Activated CD8-positive, alpha-beta memory T cell treated with anti-CD3 and anti-CD28 coated beads for 48 hours (primary cell): ENCODE data around the gene CHL1.

ENCODE experiments used
- DNase-seq, 3 experiments: peaks; one replicate each; pipeline ENCODE4 v3.0.0-alpha.2; 2020; ENCODE audit warnings: low read depth in 2 of 3, low spot score in 2 of 3

The CHL1 gene

GRCh38 chr3:217948-218347 is 21.4 kb downstream of the CHL1 start:
- DNase-seq, result no peak

DNA sequence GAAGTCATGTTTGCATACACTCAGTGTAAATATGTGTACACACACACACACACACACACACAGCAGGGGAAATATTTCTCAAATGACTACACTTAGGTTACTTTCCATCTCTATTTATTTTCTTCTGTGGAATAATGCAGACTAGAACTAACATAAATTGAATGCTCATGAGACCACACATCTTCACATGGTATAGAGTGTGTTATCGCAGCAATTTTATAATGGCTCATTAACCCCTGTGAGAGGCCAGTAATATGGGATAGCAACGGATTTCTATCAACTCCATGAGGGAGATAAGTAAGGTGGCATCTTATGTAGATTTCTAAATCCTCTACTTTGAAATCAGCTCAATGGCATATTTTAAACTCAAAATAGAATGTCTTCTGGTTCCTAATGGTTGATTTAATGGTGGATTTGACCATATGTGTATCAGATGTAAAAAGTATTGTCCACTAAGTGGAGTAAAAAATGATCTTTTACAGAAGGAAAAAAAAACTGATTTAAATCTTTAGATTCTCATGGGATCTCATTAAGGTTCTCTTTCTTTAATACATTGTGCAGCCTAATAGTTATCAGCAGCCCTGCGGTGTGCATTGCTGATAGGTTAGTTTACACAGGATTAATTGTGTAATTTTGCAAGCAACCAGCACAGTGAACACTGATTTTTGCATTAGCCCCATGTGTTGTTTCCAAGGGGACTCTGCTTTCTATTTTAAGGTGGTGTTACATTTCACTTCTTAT is 32.0 kb downstream of the CHL1 start:
- DNase-seq, result no peak

GRCh38 chr3:229183-229661 is 32.7 kb downstream of the CHL1 start:
- DNase-seq, result no peak

- no peak for DNase-seq
Observed at GRCh38 chr3:236881-237280, 40.3 kb downstream of the CHL1 start.

- no peak for DNase-seq
Observed at GRCh38 chr3:242602-243355, 46.2 kb downstream of the CHL1 start.

- no peak for DNase-seq
Observed at GRCh38 chr3:243356-243725, 46.8 kb downstream of the CHL1 start.

DNA sequence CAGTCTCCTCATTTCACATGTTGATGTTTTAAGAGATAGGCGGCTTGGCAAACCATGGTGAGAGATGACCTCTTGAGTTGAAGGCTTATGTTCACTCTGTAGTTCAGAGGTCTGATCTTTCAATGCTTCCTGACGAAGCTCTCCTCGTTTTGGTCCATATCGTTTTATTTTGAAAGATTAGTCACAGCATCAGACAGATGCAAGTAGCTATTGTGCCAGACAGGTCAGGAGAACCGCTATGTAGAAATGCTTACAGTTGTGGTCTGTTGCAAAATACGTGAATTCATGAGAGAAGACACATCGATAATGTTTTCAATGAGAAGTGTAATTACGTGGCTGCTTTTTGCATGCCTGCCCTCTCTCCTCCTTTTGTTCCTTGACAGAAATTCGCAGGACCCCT is 47.5 kb downstream of the CHL1 start:
- no peak for DNase-seq

DNA sequence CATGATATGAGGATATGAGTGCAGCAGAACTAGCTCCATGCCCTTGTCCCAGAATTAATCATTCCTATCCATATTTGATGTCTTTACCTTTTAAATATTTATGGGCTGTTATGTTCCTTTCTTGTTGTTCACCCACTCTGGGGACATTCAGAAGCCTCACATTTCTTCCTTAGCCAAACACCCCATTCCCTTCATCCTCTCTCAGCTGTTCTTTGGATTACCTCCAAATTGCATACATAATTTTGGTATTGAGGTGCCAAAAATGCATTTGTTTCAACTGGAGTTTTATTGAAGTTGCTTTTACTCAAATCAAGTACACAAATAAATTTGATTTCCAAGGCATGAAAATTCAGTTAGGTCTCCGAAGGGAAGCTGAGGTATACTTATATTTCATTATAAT is 51.4 kb downstream of the CHL1 start:
- no peak for DNase-seq

DNA sequence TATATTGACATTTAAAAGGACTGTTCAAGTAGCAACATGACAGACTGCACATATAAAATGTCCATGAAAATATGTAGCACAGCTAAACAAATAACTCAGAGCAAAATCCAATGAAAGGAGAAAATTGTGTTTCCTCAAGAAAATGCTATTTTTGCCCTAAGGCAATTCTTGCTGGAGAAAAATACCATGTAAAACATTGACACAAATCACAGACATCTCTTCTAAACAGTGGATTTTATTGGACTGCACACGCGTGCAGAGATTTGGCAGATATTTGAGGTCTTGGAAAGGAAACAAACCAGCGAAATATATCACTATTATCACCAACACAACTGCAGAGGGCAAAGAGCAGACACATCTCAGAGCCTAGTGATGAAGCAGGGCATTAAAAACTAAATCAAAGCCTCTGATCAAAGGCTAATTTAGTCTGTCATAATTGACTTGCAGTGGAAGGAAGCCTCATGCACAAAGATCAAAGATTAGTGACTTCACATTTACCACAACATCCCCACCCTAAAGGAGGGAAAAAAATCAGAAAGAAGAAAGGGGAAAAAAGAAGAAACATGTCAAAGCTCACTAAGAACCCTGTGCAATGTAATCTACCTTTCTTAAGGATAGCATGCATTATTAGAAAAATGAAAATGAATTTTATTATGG is 52.4 kb downstream of the CHL1 start:
- no peak for DNase-seq

GRCh38 chr3:249587-250262 is 53.2 kb downstream of the CHL1 start:
- DNase-seq, result no peak

GRCh38 chr3:256501-256900 is 59.9 kb downstream of the CHL1 start:
- DNase-seq, result no peak

- DNase-seq, result no peak
Observed at GRCh38 chr3:257826-258225, 61.3 kb downstream of the CHL1 start.

DNA sequence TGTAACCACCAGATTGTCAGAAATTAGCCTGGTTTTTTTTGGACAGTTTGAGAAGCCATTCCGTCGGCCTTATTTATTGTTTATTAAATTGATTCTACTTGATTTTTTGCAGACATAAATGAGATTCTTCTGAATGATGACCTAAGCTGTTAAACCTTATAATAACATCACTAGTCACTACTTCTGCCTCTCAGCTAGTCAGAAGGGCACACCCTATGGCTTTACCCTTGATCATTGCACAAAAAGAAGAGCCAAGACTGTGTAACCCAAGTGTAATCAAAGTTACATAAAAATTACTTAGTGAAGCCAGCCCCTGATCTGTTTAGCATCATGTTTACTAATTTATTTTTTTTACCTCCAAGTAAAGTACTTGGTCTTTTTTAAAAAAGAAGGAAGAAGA is 64.3 kb downstream of the CHL1 start:
- DNase-seq, result no peak

GRCh38 chr3:263393-263792 is 66.8 kb downstream of the CHL1 start:
- no peak for DNase-seq

GRCh38 chr3:264394-265156 is 68.0 kb downstream of the CHL1 start:
- no peak for DNase-seq

DNA sequence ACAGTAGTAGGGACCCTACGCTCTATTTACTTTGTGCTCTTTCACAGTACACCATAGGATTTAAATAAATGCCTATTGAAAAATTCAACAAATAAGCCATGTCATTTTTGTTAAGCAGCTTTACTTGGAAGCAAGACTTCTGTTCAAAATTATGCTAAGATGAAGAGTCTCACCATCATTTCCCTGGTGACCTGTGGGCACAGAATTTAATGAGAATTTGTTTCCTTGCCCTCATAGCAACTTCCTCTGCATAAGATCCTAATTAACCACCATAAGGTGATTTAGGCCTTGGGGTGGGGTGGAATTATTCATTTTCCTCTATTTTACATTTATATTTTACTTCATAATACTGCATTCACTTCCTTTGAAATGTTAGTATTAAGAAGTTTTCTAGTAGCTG is 70.5 kb downstream of the CHL1 start:
- DNase-seq, result no peak

GRCh38 chr3:270688-271087 is 74.1 kb downstream of the CHL1 start:
- no peak for DNase-seq

GRCh38 chr3:274927-275326 is 78.4 kb downstream of the CHL1 start:
- no peak for DNase-seq

DNA sequence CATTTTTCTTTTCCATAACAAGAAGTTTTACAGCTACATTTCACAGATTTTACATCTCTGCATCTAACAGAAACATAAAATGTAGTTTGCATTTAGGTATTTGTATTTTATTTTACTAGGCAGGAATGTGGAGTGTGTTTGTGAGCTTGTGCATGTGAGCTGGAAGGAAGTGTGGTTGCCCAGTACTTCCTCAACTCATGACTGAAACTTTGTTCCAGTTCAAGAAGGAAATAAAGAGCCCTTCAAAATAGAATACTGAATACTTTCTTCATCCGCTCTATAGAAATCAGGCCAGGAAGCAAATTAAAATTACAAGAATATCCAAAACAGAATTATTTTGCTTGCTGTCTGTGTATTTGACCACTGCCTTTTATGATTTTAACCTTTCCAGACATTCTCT is 81.3 kb downstream of the CHL1 start:
- DNase-seq, result no peak

DNA sequence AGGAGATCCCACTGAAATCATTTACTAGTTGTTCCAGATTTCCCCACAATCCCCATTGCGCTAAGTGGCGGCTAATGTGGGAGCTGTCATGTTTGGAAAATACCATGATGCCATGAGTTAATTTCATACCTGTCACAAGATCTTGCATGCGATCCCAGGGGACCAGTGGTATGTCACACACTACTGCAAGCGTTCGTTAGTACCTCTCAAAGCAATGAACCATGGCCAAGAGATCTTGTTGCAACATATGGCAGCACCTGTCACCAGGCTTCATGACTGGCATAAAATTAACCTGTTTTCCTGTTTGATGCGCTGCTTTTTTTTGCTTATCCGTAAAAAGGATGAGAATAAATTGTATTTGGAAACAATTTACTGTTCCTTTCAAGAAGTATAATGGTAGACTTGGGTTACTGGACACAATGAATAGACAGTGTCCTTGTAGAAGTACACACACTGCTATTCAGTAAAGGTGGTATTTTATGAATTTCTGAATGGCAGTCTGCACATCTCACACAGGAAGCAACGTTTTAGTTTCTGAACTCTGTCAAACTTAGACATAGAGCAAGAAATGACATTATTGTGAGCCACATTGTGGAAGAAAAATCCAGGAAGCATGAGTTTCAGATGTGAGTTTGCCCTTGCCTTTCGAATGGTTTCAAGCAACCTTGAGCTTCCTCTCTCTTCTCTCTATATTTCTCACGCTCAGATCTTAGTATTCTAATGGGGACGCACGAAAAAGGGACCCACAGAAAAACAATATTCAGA is 81.9 kb downstream of the CHL1 start:
- DNase-seq, result no peak
